Measurements from ENCODE around the gene RIMBP2.

DNA sequence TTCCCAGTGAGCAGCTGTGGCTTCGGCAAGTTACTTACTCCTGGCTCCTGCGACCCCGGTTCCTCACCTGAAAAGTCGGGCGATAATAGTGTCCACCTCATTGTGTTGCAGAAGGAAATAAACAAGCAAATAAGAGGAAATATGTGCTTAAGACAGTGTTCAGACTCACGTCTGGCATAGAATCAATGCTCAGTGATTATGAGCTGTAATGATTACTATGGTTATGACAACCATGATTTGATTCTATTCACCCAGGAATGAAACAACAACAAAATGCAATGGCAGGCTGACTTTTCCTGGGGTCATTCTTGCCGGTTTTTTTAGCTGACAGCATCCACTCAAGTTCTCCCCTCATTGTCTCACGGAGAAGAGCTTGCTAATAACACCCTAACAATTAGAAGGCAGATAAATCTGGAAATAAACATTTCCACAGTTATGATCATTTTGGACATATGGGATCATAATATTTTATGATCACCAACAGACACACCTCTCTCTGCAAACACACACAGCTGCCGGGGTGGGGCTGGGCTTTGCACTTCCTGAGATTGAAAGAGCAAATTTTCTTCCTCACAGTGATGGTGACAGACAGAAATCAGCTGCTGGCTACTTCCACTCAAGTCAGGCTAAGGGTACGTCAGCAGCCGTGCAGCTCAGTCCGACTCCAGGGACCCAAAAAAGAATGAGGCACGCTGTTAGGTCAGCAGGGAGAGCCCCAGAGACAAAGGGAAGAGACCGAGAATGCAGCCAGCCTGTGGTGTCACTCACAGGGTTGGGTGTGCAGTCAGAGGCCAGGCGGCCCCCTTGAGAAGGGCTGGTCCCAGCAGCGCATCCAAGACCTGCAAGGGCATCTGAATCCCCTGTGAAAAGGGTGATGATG lies 158.0 kb downstream of the RIMBP2 start:
- TF ChIP-seq EZH2 (IDR thresholded peaks at IDR 0.05; ENCODE audit: insufficient read depth, poor library complexity, severe bottlenecking) (no peak), EZH2phosphoT487 (IDR thresholded peaks at IDR 0.05; ENCODE audit: insufficient read depth, low read depth) (no peak)
